ENCODE data around the gene HRC.
"Not testable (repeated sequence)": the region's sequence is repeated elsewhere in the genome, so short reads cannot be mapped to it uniquely, and the experiment has no call there.

HRC gene

GRCh38 chr19:49135686-49136085 lies 19.5 kb downstream of the HRC start:
- no peak for DNase-seq (ENCODE audit: low spot score)

- no peak for DNase-seq (ENCODE audit: low spot score)
Measured at GRCh38 chr19:49133621-49134454, 21.4 kb downstream of the HRC start.

GRCh38 chr19:49132974-49133609 lies 22.1 kb downstream of the HRC start:
- no peak for DNase-seq (ENCODE audit: low spot score)

- DNase-seq (ENCODE audit: low spot score): no peak
Measured at GRCh38 chr19:49130325-49130724, 24.9 kb downstream of the HRC start.

- DNase-seq (ENCODE audit: low spot score): no peak
Measured at GRCh38 chr19:49129238-49129583, 26.0 kb downstream of the HRC start.

GRCh38 chr19:49128545-49129237 lies 26.5 kb downstream of the HRC start:
- no peak for DNase-seq (ENCODE audit: low spot score)

- DNase-seq (ENCODE audit: low spot score): peak; percentile 98
Measured at GRCh38 chr19:49127674-49128544, 27.3 kb downstream of the HRC start.

GRCh38 chr19:49127225-49127624 lies 28.0 kb downstream of the HRC start:
- DNase-seq (ENCODE audit: low spot score): not testable (repeated sequence)

- no peak for DNase-seq (ENCODE audit: low spot score)
Measured at GRCh38 chr19:49126575-49126974, 28.6 kb downstream of the HRC start.

GRCh38 chr19:49125025-49125731 lies 30.0 kb downstream of the HRC start:
- no peak for DNase-seq (ENCODE audit: low spot score)

GRCh38 chr19:49123285-49123684 lies 31.9 kb downstream of the HRC start:
- not testable (repeated sequence) for DNase-seq (ENCODE audit: low spot score)

GRCh38 chr19:49121841-49122240 lies 33.4 kb downstream of the HRC start:
- not testable (repeated sequence) for DNase-seq (ENCODE audit: low spot score)

- no peak for DNase-seq (ENCODE audit: low spot score)
Measured at GRCh38 chr19:49120868-49121267, 34.3 kb downstream of the HRC start.

GRCh38 chr19:49120325-49120683 lies 34.9 kb downstream of the HRC start:
- DNase-seq (ENCODE audit: low spot score): no peak

- peak; percentile 55 for DNase-seq (ENCODE audit: low spot score)
Measured at GRCh38 chr19:49119411-49120324, 35.5 kb downstream of the HRC start, which contains the start of gene PPFIA3. TSS of gene PPFIA3 (plus strand) at chr19:49119544. CDS start at chr19:49127874, 8,330 bp downstream.

- DNase-seq (ENCODE audit: low spot score): peak; percentile 97
Measured at GRCh38 chr19:49118565-49119410, 36.4 kb downstream of the HRC start, which contains the start of gene C19orf73. TSS of gene C19orf73 (minus strand) at chr19:49119143. CDS start at chr19:49119022, 121 bp downstream.

GRCh38 chr19:49117677-49118564 lies 37.3 kb downstream of the HRC start:
- no peak for DNase-seq (ENCODE audit: low spot score)

- DNase-seq (ENCODE audit: low spot score): no peak
Measured at GRCh38 chr19:49116544-49116943, 38.7 kb downstream of the HRC start.
